ENCODE results near the gene SLC38A2. TPM values are rescaled to one million over a fixed set of nuclear protein-coding genes. Genes with fewer than 3 reads are reported as not detected.

SLC38A2 gene
- total RNA-seq, 1 donor = 1,020 TPM

GRCh38 chr12:46386877-46387629, 14.5 kb upstream of the SLC38A2 start:
- peaks cover 86% of the 10 kb centered on the region for H3K4me1 ChIP-seq (ENCODE audit: insufficient read depth, low read length)
- H3K9me3 ChIP-seq (ENCODE audit: low read depth, low read length) = no peaks in the 10 kb centered on the region
- H3K36me3 ChIP-seq (ENCODE audit: insufficient read depth, low read length) = no peaks in the 10 kb centered on the region
- H4K20me1 ChIP-seq (ENCODE audit: insufficient read depth, low read length) = no peaks in the 10 kb centered on the region
- no peak for TF ChIP-seq CTCF (IDR thresholded peaks at IDR 0.05; ENCODE audit: extremely low read depth, low read depth, low read length)
- peaks cover 18% of the 10 kb centered on the region for H3K79me2 ChIP-seq (ENCODE audit: insufficient read depth, low read length)
- peak overlapping the region; percentile 27 for H3K4me3 ChIP-seq (ENCODE audit: insufficient read depth, low read length)
- DNase-seq (ENCODE audit: insufficient read length, low spot score, missing footprints) = no peak
- peak overlapping the region; percentile 67 for H3K4me2 ChIP-seq (ENCODE audit: insufficient read depth, low read length)
- H2AFZ ChIP-seq (ENCODE audit: low read length) = no peak overlapping the region
- peak overlapping the region; percentile 98 for H3K27ac ChIP-seq (ENCODE audit: low read depth, low read length)
- no peaks in the 10 kb centered on the region for H3K27me3 ChIP-seq (ENCODE audit: insufficient read depth, low read length)

- Histone ChIP-seq H3K27me3 (ENCODE audit: insufficient read depth, low read length) (no peaks in the 10 kb centered on the region), H3K4me2 (ENCODE audit: insufficient read depth, low read length) (peak overlapping the region; percentile 67), H3K9me3 (ENCODE audit: low read depth, low read length) (no peaks in the 10 kb centered on the region), H3K27ac (ENCODE audit: low read depth, low read length) (peak overlapping the region; percentile 98), H3K4me1 (ENCODE audit: insufficient read depth, low read length) (peaks cover 81% of the 10 kb centered on the region), H3K79me2 (ENCODE audit: insufficient read depth, low read length) (peaks cover 22% of the 10 kb centered on the region), H4K20me1 (ENCODE audit: insufficient read depth, low read length) (no peaks in the 10 kb centered on the region), H2AFZ (ENCODE audit: low read length) (no peak overlapping the region), H3K4me3 (ENCODE audit: insufficient read depth, low read length) (no peak overlapping the region), H3K36me3 (ENCODE audit: insufficient read depth, low read length) (no peaks in the 10 kb centered on the region)
- no peak for DNase-seq (ENCODE audit: insufficient read length, low spot score, missing footprints)
- no peak for TF ChIP-seq CTCF (IDR thresholded peaks at IDR 0.05; ENCODE audit: extremely low read depth, low read depth, low read length)
These were observed 13.8 kb upstream of the SLC38A2 start for GRCh38 chr12:46386360-46386867.

GRCh38 chr12:46385438-46385837, 12.9 kb upstream of the SLC38A2 start:
- Histone ChIP-seq H3K79me2 (ENCODE audit: insufficient read depth, low read length) (peaks cover 24% of the 10 kb centered on the region), H3K4me3 (ENCODE audit: insufficient read depth, low read length) (no peak overlapping the region), H3K4me1 (ENCODE audit: insufficient read depth, low read length) (peaks cover 72% of the 10 kb centered on the region)

More at GRCh38 chr12:46385438-46385837, 12.9 kb upstream of the SLC38A2 start:
- no peak for DNase-seq (ENCODE audit: insufficient read length, low spot score, missing footprints)
- no peak overlapping the region for H2AFZ ChIP-seq (ENCODE audit: low read length)
- no peaks in the 10 kb centered on the region for H4K20me1 ChIP-seq (ENCODE audit: insufficient read depth, low read length)
- peak overlapping the region; percentile 77 for H3K4me2 ChIP-seq (ENCODE audit: insufficient read depth, low read length)
- TF ChIP-seq CTCF (IDR thresholded peaks at IDR 0.05; ENCODE audit: extremely low read depth, low read depth, low read length) = no peak
- no peaks in the 10 kb centered on the region for H3K36me3 ChIP-seq (ENCODE audit: insufficient read depth, low read length)
- H3K27ac ChIP-seq (ENCODE audit: low read depth, low read length) = peak overlapping the region; percentile 98
- H3K9me3 ChIP-seq (ENCODE audit: low read depth, low read length) = no peaks in the 10 kb centered on the region
- no peaks in the 10 kb centered on the region for H3K27me3 ChIP-seq (ENCODE audit: insufficient read depth, low read length)
